Measurements from ENCODE around the gene MAPK10. TPM values are rescaled to one million over a fixed set of nuclear protein-coding genes. Genes with fewer than 3 reads are reported as not detected.
A peak's percentile ranks its signal among the peaks of the same experiment; 100 is the strongest.
"Not testable (repeated sequence)": the region's sequence is repeated elsewhere in the genome, so short reads cannot be mapped to it uniquely, and the experiment has no call there.

MAPK10 gene
- total RNA-seq, 2 donors from 2014 or later = 3.4 to 7.0 TPM

- intact Hi-C loops (cut with DNase I, micrococcal nuclease) = no loop called here
- ATAC-seq = no peak
These were observed 270.8 kb downstream of the MAPK10 start for GRCh38 chr4:86089053-86089452.

GRCh38 chr4:86075796-86076195 lies 284.1 kb downstream of the MAPK10 start:
- intact Hi-C loops (cut with DNase I, micrococcal nuclease); ATAC-seq: not testable (repeated sequence)

More at GRCh38 chr4:86089053-86089452, 270.8 kb downstream of the MAPK10 start:
- DNase-seq = no peak

GRCh38 chr4:86060341-86060740 lies 299.5 kb downstream of the MAPK10 start:
- DNase-seq (no peak), ATAC-seq (no peak)
- intact Hi-C loops (cut with DNase I, micrococcal nuclease) = no loop called here

More at GRCh38 chr4:86075796-86076195, 284.1 kb downstream of the MAPK10 start:
- DNase-seq = not testable (repeated sequence)

- DNase-seq = no peak
- intact Hi-C loops (cut with DNase I, micrococcal nuclease) = no loop called here
- ATAC-seq = no peak
These were observed 301.2 kb downstream of the MAPK10 start for GRCh38 chr4:86058621-86059020.

GRCh38 chr4:86055898-86056297 lies 304.0 kb downstream of the MAPK10 start:
- intact Hi-C loops (cut with DNase I, micrococcal nuclease) = no loop called here
- DNase-seq = no peak
- ATAC-seq = no peak

GRCh38 chr4:86054286-86055032 lies 305.4 kb downstream of the MAPK10 start:
- no peak for ATAC-seq
- intact Hi-C loops (cut with DNase I, micrococcal nuclease) = no loop called here
- no peak for DNase-seq

GRCh38 chr4:86050496-86050895 lies 309.4 kb downstream of the MAPK10 start:
- intact Hi-C loops (cut with DNase I, micrococcal nuclease) = no loop called here
- no peak for ATAC-seq
- no peak for DNase-seq

- intact Hi-C loops (cut with DNase I, micrococcal nuclease) = no loop called here
- DNase-seq (no peak), ATAC-seq (no peak)
These were observed 311.4 kb downstream of the MAPK10 start for GRCh38 chr4:86048426-86048825.

GRCh38 chr4:86044593-86044985 lies 315.3 kb downstream of the MAPK10 start:
- intact Hi-C loops (cut with DNase I, micrococcal nuclease) = no loop called here
- DNase-seq (no peak), ATAC-seq (no peak)

- intact Hi-C loops (cut with DNase I, micrococcal nuclease) = no loop called here
- peak; percentile 37 for ATAC-seq
- peak in 1 of 2 donors; percentile 6 for DNase-seq
These were observed 315.9 kb downstream of the MAPK10 start for GRCh38 chr4:86043755-86044592.

GRCh38 chr4:86038037-86038436 lies 321.8 kb downstream of the MAPK10 start:
- intact Hi-C loops (cut with DNase I, micrococcal nuclease) = no loop called here
- ATAC-seq (no peak), DNase-seq (no peak)

GRCh38 chr4:86036736-86037135 lies 323.1 kb downstream of the MAPK10 start:
- intact Hi-C loops (cut with DNase I, micrococcal nuclease) = no loop called here
- DNase-seq (no peak), ATAC-seq (no peak)

- ATAC-seq = no peak
- no peak for DNase-seq
- intact Hi-C loops (cut with DNase I, micrococcal nuclease) = no loop called here
These were observed 324.2 kb downstream of the MAPK10 start for GRCh38 chr4:86035688-86036087.

- DNase-seq (no peak), ATAC-seq (no peak)
- intact Hi-C loops (cut with DNase I, micrococcal nuclease) = no loop called here
These were observed 325.2 kb downstream of the MAPK10 start for GRCh38 chr4:86034616-86035015.

- intact Hi-C loops (cut with DNase I, micrococcal nuclease) = no loop called here
- ATAC-seq = no peak
- DNase-seq = no peak
These were observed 326.7 kb downstream of the MAPK10 start for GRCh38 chr4:86033171-86033570.

GRCh38 chr4:86032476-86033022 lies 327.3 kb downstream of the MAPK10 start:
- intact Hi-C loops (cut with DNase I, micrococcal nuclease) = no loop called here
- no peak for ATAC-seq
- no peak for DNase-seq

GRCh38 chr4:86031927-86032326 lies 327.9 kb downstream of the MAPK10 start:
- no peak for ATAC-seq
- intact Hi-C loops (cut with DNase I, micrococcal nuclease) = no loop called here
- no peak for DNase-seq

GRCh38 chr4:86026720-86027119 lies 333.1 kb downstream of the MAPK10 start:
- ATAC-seq (no peak), DNase-seq (no peak)
- intact Hi-C loops (cut with DNase I, micrococcal nuclease) = no loop called here

GRCh38 chr4:86021671-86022070 lies 338.2 kb downstream of the MAPK10 start:
- DNase-seq; ATAC-seq; intact Hi-C loops (cut with DNase I, micrococcal nuclease): not testable (repeated sequence)

GRCh38 chr4:86019906-86020305 lies 339.9 kb downstream of the MAPK10 start:
- ATAC-seq = no peak
- no peak for DNase-seq
- intact Hi-C loops (cut with DNase I, micrococcal nuclease) = no loop called here
